Calu3 (cell line): ENCODE data around the gene TMEM127. TPM values are rescaled to one million over a fixed set of nuclear protein-coding genes. Genes with fewer than 3 reads are reported as not detected.
"Not testable (repeated sequence)": the region's sequence is repeated elsewhere in the genome, so short reads cannot be mapped to it uniquely, and the experiment has no call there.

Experiments used
- BruUV-seq: library from RNA; stranded (reverse); fragments of 400-500 nt; replicated peaks from 2 replicates; lab custom pipeline; 2021; lab: Mats Ljungman, UMichigan
- CTCF ChIA-PET: fragments of 300-600 bp; sonication (Branson Sonifier 250); formaldehyde crosslinking; loops from one replicate; lab custom pipeline; 2022; ENCODE audit warnings: antibody characterized with exemption; lab: Charles Lee
- DNase-seq: peaks from one replicate; pipeline ENCODE4 v3.0.0; 2022
- H3K27ac Mint-ChIP-seq: one replicate; pipeline ENCODE4 v1.8.0; 2022; ENCODE audit warnings: mixed read lengths; ENCODE audit not compliant: unreplicated experiment
- H3K27me3 Mint-ChIP-seq: one replicate; pipeline ENCODE4 v1.8.0; 2022; ENCODE audit warnings: mixed read lengths; ENCODE audit not compliant: unreplicated experiment
- H3K36me3 Mint-ChIP-seq: one replicate; pipeline ENCODE4 v1.8.0; 2022; ENCODE audit warnings: mild to moderate bottlenecking, moderate library complexity, mixed read lengths; ENCODE audit not compliant: insufficient read depth, unreplicated experiment
- H3K4me1 Mint-ChIP-seq: one replicate; pipeline ENCODE4 v1.8.0; 2022; ENCODE audit warnings: mild to moderate bottlenecking, low read depth, mixed read lengths; ENCODE audit not compliant: unreplicated experiment
- H3K4me3 Mint-ChIP-seq: one replicate; pipeline ENCODE4 v1.8.0; 2022; ENCODE audit warnings: mild to moderate bottlenecking, low read depth, moderate library complexity, mixed read lengths; ENCODE audit not compliant: unreplicated experiment
- H3K9me3 Mint-ChIP-seq: one replicate; pipeline ENCODE4 v1.8.0; 2022; ENCODE audit warnings: low read depth, mixed read lengths; ENCODE audit not compliant: unreplicated experiment
- intact Hi-C: fragments of 100-400 bp; cut with micrococcal nuclease; formaldehyde crosslinking; loops from one replicate; pipeline ENCODE4 v1.10.0; 2022; ENCODE audit not compliant: unreplicated experiment
- total RNA-seq: library from RNA; stranded (reverse); gene quantifications from 2 replicates; pipeline ENCODE4 v1.2.3, GENCODE V29; 2022
- TF ChIP-seq, protein P1 (sequence below): fragments of 200-600 bp; IDR thresholded peaks from one replicate; pipeline ENCODE4 v1.8.0; 2022; ENCODE audit warnings: antibody characterized with exemption; ENCODE audit not compliant: unreplicated experiment

Gene TMEM127
- total RNA-seq, 1 experiment from 2014 or later: 50.7 TPM

DNA sequence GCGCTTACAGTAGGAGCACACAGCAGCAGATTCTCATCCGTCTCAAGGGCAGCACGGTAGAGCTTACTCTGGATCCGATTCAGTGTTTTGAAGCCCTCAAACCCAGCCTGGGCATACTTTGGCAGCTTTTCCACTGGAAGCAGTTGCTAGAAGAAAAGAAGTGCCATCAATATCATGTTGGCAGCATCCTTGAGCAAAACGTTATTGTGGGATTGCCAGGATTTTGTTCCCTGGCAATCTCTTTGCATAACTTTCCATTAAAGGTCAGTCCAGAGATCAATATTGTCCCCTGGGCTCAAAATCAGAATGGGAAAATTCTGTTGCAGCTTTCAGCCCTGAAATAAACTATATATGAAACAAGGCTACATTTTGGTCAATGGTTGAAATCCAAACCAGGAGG lies 31.1 kb upstream of the TMEM127 start:
- CTCF ChIA-PET: no interaction called here
- intact Hi-C loops: no loop called here
- Mint-ChIP-seq H3K27ac (no peak overlapping the region), H3K4me1 (peaks cover 2% of the 10 kb centered on the region), H3K27me3 (no peaks in the 10 kb centered on the region), H3K9me3 (no peaks in the 10 kb centered on the region), H3K36me3 (peaks cover 51% of the 10 kb centered on the region), H3K4me3 (no peak overlapping the region)
- TF ChIP-seq, protein P1, sequence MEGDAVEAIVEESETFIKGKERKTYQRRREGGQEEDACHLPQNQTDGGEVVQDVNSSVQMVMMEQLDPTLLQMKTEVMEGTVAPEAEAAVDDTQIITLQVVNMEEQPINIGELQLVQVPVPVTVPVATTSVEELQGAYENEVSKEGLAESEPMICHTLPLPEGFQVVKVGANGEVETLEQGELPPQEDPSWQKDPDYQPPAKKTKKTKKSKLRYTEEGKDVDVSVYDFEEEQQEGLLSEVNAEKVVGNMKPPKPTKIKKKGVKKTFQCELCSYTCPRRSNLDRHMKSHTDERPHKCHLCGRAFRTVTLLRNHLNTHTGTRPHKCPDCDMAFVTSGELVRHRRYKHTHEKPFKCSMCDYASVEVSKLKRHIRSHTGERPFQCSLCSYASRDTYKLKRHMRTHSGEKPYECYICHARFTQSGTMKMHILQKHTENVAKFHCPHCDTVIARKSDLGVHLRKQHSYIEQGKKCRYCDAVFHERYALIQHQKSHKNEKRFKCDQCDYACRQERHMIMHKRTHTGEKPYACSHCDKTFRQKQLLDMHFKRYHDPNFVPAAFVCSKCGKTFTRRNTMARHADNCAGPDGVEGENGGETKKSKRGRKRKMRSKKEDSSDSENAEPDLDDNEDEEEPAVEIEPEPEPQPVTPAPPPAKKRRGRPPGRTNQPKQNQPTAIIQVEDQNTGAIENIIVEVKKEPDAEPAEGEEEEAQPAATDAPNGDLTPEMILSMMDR: no peak
- no peak for DNase-seq
- BruUV-seq: no TSS peak

DNA sequence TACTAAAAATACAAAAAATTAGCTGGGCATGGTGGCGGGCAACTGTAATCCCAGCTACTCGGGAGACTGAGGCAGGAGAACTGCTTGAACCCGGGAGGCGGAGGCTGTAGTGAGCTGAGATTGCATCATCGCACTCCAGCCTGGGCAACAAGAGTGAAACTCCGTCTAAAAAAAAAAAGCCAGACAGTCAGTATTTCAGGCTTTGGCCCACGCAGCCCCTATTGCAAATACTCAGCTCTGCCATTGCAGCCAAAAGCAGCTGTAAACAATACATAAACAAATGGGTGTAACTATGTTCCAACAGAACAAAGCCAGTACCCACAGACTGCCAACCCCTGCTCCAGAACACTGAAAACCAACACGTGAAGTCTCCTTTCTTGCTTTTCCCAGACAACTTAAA lies 28.5 kb upstream of the TMEM127 start:
- CTCF ChIA-PET, H3K4me1 Mint-ChIP-seq, DNase-seq, BruUV-seq, H3K4me3 Mint-ChIP-seq, H3K9me3 Mint-ChIP-seq, H3K27me3 Mint-ChIP-seq, intact Hi-C loops, H3K27ac Mint-ChIP-seq: not testable (repeated sequence)
- peaks cover 51% of the 10 kb centered on the region for H3K36me3 Mint-ChIP-seq

DNA sequence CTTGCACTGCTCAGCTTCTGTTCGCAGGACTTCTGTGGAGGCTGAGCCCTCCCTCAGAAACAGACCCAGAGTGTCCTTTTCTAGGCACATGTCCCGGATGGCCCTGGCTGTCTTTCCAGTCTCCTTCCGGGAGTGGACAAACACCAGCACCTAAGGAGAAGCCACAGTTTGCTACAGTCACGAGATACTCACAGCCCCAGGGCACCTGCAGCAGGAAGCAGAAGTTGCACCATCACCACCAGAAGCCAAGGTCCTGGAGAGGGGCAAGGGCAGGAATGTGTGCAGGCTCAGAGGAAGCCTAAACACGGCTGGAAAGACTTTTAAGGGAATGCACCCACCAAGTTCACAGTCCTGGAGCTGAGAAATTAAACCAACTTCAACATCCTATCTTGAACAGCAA lies 26.0 kb upstream of the TMEM127 start:
- no peak overlapping the region for H3K27ac Mint-ChIP-seq
- intact Hi-C loops: no loop called here
- TF ChIP-seq, protein P1: no peak
- DNase-seq: no peak
- CTCF ChIA-PET: interaction anchor here (0.7 kb wide), 1 partner anchor 8 kb away, joined by 3 read pairs; no protein-coding TSS in a partner anchor
- BruUV-seq: no TSS peak
- no peak overlapping the region for H3K4me3 Mint-ChIP-seq
- no peaks in the 10 kb centered on the region for H3K27me3 Mint-ChIP-seq
- H3K4me1 Mint-ChIP-seq: no peaks in the 10 kb centered on the region
- H3K36me3 Mint-ChIP-seq: peaks cover 63% of the 10 kb centered on the region
- no peaks in the 10 kb centered on the region for H3K9me3 Mint-ChIP-seq

DNA sequence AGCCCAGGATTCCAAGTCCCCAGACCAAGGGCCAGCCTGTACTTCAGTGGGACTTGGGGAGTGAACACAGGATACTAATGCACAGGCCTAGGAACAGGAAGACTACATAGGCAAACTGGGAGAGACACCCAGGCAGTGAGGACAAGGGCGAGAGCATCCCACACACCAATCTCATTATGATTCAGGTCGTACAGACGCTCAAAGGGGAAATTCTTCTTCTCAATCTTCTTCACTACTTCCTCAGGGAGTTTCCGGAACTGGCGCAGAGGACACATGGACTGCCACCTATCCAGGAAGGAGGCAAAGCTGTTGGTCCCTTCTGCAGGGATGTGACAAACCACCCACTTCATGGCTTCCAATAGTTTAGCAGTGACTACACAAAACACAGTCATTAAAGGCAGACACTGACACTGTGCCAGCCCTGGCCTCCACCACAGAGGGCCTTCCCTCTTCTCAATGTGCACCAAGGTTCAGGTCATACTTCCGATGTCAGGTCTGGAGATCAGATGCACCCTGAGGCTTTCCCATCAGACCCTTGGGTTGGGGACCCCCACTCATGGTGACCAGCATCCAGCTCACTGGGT lies 21.6 kb upstream of the TMEM127 start:
- TF ChIP-seq, protein P1: no peak
- Mint-ChIP-seq H3K4me3 (no peak overlapping the region), H3K27me3 (no peaks in the 10 kb centered on the region), H3K9me3 (no peaks in the 10 kb centered on the region), H3K4me1 (no peaks in the 10 kb centered on the region), H3K27ac (no peak overlapping the region), H3K36me3 (peaks cover 50% of the 10 kb centered on the region)
- DNase-seq: no peak
- CTCF ChIA-PET: no interaction called here
- intact Hi-C loops: no loop called here
- no TSS peak for BruUV-seq

DNA sequence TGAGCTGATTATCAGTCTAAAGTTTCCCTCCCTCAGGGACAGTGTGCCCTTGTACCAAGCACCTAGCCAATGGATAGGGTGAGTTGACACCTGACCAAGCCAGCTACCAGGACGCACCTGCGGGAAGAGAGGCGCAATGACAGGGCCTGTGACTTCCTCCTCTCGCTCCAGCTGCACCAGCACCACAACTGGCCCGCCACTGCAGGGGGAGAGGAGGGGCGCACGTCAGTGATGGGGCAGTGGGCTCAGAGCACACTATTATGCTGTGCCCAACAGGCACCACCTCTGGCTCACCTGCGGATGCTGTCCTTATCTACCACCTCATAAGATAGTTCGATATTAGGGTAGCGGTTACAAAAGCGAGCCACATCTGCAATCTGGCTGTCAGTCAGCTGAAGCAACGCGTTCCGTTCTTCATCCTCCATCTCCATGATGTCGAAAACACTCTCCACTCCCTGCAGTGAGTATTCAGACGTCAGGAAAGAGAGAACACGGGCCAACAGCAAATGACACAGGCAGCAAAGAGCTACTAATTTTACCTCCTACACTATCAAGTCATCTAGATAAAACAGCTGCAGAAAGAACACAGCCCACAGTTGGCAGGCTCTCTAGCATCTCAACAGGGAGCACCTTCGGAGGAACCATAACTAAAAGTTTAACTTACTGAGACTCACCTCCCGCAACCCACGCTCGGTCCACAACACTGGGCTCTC lies 11.1 kb upstream of the TMEM127 start:
- H3K4me3 Mint-ChIP-seq: no peak overlapping the region
- H3K9me3 Mint-ChIP-seq: no peaks in the 10 kb centered on the region
- no peaks in the 10 kb centered on the region for H3K4me1 Mint-ChIP-seq
- intact Hi-C loops: no loop called here
- TF ChIP-seq, protein P1: no peak
- H3K27ac Mint-ChIP-seq: no peak overlapping the region
- no peak for DNase-seq
- peaks cover 88% of the 10 kb centered on the region for H3K36me3 Mint-ChIP-seq
- no TSS peak for BruUV-seq
- no peaks in the 10 kb centered on the region for H3K27me3 Mint-ChIP-seq
- CTCF ChIA-PET: no interaction called here
